Neural crest cell (in vitro differentiated cells): ENCODE measurements around the gene ILF2. TPM values are rescaled to one million over a fixed set of nuclear protein-coding genes. Genes with fewer than 3 reads are reported as not detected.
"Not testable (repeated sequence)": the region's sequence is repeated elsewhere in the genome, so short reads cannot be mapped to it uniquely, and the experiment has no call there.

Experiments used
- DNase-seq: peaks from one replicate; pipeline ENCODE4 v3.0.0; 2021; ENCODE audit warnings: low read depth, mixed read lengths, low spot score
- H3K27ac Mint-ChIP-seq: one replicate; pipeline ENCODE4 v1.8.0; 2021; ENCODE audit warnings: mild to moderate bottlenecking, mixed read lengths; ENCODE audit not compliant: unreplicated experiment
- H3K27me3 Mint-ChIP-seq: 2 replicates; pipeline ENCODE4 v1.8.0; 2021; ENCODE audit warnings: low read depth, mild to moderate bottlenecking, mixed read lengths
- H3K36me3 Mint-ChIP-seq: 2 replicates; pipeline ENCODE4 v1.8.0; 2021; ENCODE audit warnings: low read depth, mild to moderate bottlenecking, mixed read lengths
- H3K4me1 Mint-ChIP-seq: 2 replicates; pipeline ENCODE4 v1.8.0; 2021; ENCODE audit warnings: mixed read lengths
- H3K4me3 Mint-ChIP-seq: one replicate; pipeline ENCODE4 v1.8.0; 2021; ENCODE audit warnings: mild to moderate bottlenecking, mixed read lengths
- H3K9me3 Mint-ChIP-seq: 2 replicates; pipeline ENCODE4 v1.8.0; 2021; ENCODE audit warnings: mixed read lengths
- CTCF ChIP-seq: fragments of 200-600 bp; sonication (generic); conservative IDR thresholded peaks from 2 replicates; pipeline ENCODE4 v1.5.0; 2021; ENCODE audit warnings: antibody characterized with exemption, mild to moderate bottlenecking
- total RNA-seq: library from RNA; stranded (reverse); gene quantifications from 2 replicates; pipeline ENCODE4 v1.2.1, GENCODE V29; 2021

ILF2 gene
- total RNA-seq, 1 donor from 2014 or later = 404 TPM

- H3K4me3 Mint-ChIP-seq = no peak overlapping the region
- peaks cover 35% of the 10 kb centered on the region for H3K36me3 Mint-ChIP-seq
- H3K4me1 Mint-ChIP-seq = peaks cover 11% of the 10 kb centered on the region
- H3K27ac Mint-ChIP-seq = no peak overlapping the region
- no peak for TF ChIP-seq CTCF
- H3K9me3 Mint-ChIP-seq = no peaks in the 10 kb centered on the region
- DNase-seq = no peak
- H3K27me3 Mint-ChIP-seq = no peaks in the 10 kb centered on the region
Observed at GRCh38 chr1:153643816-153644215, 27.0 kb downstream of the ILF2 start.

DNA sequence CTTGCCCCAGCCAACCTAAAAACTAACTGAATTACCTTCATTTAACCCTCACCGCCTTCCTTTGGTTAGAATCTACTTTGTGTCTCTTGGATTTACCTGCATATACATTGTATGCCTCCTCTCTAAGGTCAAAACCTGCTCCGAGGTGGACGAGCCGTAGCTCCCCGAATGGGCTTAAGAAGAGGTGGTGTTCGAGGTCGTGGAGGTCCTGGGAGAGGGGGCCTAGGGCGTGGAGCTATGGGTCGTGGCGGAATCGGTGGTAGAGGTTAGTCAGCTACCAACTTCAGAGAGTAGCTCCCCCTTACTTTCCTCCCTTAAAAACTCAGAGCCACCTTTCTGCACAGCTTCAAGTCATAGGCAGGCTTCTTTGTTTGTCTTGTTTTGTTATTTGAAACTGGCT lies 27.7 kb downstream of the ILF2 start:
- DNase-seq = no peak
- TF ChIP-seq CTCF = no peak
- Mint-ChIP-seq H3K9me3 (no peaks in the 10 kb centered on the region), H3K4me1 (peaks cover 11% of the 10 kb centered on the region), H3K36me3 (peaks cover 35% of the 10 kb centered on the region), H3K4me3 (peak overlapping the region; percentile 5), H3K27ac (no peak overlapping the region), H3K27me3 (no peaks in the 10 kb centered on the region)

DNA sequence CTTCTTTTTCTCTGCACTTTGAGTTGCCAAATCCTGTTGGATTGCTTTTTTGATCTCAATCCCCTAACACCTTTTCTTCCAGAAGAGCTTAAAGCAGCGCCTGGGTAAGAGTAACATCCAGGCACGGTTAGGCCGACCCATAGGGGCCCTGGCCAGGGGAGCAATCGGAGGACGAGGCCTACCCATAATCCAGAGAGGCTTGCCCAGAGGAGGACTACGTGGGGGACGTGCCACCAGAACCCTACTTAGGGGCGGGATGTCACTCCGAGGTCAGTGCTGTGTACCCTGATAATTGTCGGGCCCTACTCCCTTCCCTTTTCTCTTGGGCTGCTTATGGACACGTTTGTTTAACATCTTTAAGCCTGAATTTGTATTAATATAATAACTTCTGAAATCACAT lies 28.6 kb downstream of the ILF2 start:
- H3K4me3 Mint-ChIP-seq = no peak overlapping the region
- H3K9me3 Mint-ChIP-seq = no peaks in the 10 kb centered on the region
- no peaks in the 10 kb centered on the region for H3K27me3 Mint-ChIP-seq
- no peak overlapping the region for H3K27ac Mint-ChIP-seq
- peaks cover 12% of the 10 kb centered on the region for H3K4me1 Mint-ChIP-seq
- DNase-seq = no peak
- no peak for TF ChIP-seq CTCF
- peaks cover 36% of the 10 kb centered on the region for H3K36me3 Mint-ChIP-seq

DNA sequence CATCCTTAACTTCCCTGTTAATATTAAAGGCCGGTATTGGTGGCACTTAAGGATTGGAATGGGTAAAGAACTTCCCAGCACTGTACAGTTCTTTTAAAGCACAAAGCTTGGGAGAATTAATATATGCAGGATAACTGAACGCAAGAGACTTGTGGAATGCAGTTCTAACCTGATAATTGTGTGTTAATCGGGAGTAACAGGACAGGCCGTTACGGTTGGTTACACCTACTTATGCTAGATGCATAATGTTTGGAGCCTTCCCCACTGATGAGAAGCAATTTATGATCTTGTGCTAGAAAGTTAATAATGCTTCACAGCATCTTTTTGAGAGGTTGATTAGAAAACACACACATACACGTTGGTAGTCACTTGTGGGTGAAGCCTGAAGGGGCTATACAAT lies 29.9 kb downstream of the ILF2 start:
- TF ChIP-seq CTCF = no peak
- Mint-ChIP-seq H3K4me1 (peaks cover 18% of the 10 kb centered on the region), H3K27me3 (no peaks in the 10 kb centered on the region), H3K27ac (no peak overlapping the region), H3K9me3 (no peaks in the 10 kb centered on the region), H3K4me3 (peak overlapping the region; percentile 2), H3K36me3 (peaks cover 36% of the 10 kb centered on the region)
- DNase-seq = no peak

DNA sequence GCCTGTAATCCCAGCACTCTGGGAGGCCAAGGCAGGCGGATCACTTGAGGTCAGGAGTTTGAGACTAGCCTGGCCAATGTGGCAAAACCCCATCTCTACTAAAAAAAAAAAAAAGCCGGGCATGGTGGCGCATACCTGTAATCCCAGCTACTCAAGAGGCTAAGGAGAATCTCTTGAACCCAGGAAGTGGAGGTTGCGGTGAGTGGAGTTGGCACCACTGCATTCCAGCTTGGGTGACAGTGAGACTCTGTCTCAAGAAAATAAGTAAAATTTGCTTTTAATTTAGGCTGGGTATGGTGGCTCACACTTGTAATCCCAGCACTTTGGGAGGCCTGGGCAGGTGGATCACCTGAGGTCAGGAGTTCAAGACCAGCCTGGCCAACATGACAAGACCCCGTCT lies 30.6 kb downstream of the ILF2 start:
- not testable (repeated sequence) for H3K9me3 Mint-ChIP-seq, H3K4me3 Mint-ChIP-seq, H3K27me3 Mint-ChIP-seq, DNase-seq, H3K27ac Mint-ChIP-seq
- Mint-ChIP-seq H3K4me1 (peaks cover 22% of the 10 kb centered on the region), H3K36me3 (peaks cover 30% of the 10 kb centered on the region)

DNA sequence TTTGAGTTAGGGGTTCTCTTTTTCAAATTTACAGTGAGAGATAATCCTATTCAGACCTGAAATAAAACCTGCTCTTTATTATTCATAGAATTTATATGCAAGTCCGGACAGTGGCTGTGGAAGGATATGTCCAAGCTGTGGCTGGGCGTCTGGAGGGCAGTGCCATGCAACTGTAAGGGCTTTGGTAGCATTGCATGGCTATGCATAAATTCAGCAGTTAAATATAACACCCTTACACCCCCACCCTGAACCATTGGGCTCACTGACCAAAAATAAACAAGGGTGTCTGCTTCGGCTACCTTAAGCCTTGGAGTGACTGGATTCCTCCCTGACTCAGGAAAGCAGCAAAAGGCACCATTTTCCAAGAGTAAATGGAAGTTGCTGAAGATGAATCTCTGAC lies 31.5 kb downstream of the ILF2 start:
- Mint-ChIP-seq H3K36me3 (peaks cover 27% of the 10 kb centered on the region), H3K4me3 (no peak overlapping the region)

More for the DNA sequence above, 31.5 kb downstream of the ILF2 start:
- Mint-ChIP-seq H3K27ac (no peak overlapping the region), H3K27me3 (no peaks in the 10 kb centered on the region), H3K4me1 (peaks cover 29% of the 10 kb centered on the region), H3K9me3 (no peaks in the 10 kb centered on the region)
- TF ChIP-seq CTCF = no peak
- DNase-seq = no peak
